HL-60/S4 (cell line): ENCODE data around the gene RBBP7.

Experiments used
- in situ Hi-C: fragments of 300-500 bp; cut with MboI; formaldehyde crosslinking; loops from 2 replicates; pipeline ENCODE4 v1.14.3; 2022; ENCODE audit warnings: low sequenced_read_pairs

Gene RBBP7

GRCh38 chrX:16828124-16828908 lies 41.8 kb downstream of the RBBP7 start:
- in situ Hi-C loops, result no loop called here

GRCh38 chrX:16827225-16827624 lies 42.9 kb downstream of the RBBP7 start:
- in situ Hi-C loops, result no loop called here

GRCh38 chrX:16826207-16826606 lies 44.0 kb downstream of the RBBP7 start:
- in situ Hi-C loops, result no loop called here

- in situ Hi-C loops, result no loop called here
Observed at GRCh38 chrX:16825264-16826035, 44.7 kb downstream of the RBBP7 start.

- in situ Hi-C loops, result no loop called here
Observed at GRCh38 chrX:16822723-16823122, 47.4 kb downstream of the RBBP7 start.

- in situ Hi-C loops, result no loop called here
Observed at GRCh38 chrX:16819634-16820033, 50.5 kb downstream of the RBBP7 start.

GRCh38 chrX:16814597-16814996 lies 55.6 kb downstream of the RBBP7 start:
- in situ Hi-C loops, result no loop called here

- in situ Hi-C loops, result no loop called here
Observed at GRCh38 chrX:16807976-16808542, 62.1 kb downstream of the RBBP7 start.

- in situ Hi-C loops, result no loop called here
Observed at GRCh38 chrX:16807548-16807947, 62.6 kb downstream of the RBBP7 start.

- in situ Hi-C loops, result no loop called here
Observed at GRCh38 chrX:16804923-16805464, 65.2 kb downstream of the RBBP7 start.

- in situ Hi-C loops, result no loop called here
Observed at GRCh38 chrX:16797841-16798240, 72.3 kb downstream of the RBBP7 start.

- in situ Hi-C loops, result no loop called here
Observed at GRCh38 chrX:16797358-16797757, 72.8 kb downstream of the RBBP7 start.

GRCh38 chrX:16796298-16796697 lies 73.9 kb downstream of the RBBP7 start:
- in situ Hi-C loops, result no loop called here
